ENCODE data around the gene RBMS1. TPM values are rescaled to one million over a fixed set of nuclear protein-coding genes. Genes with fewer than 3 reads are reported as not detected.

RBMS1 gene
- total and polyA plus RNA-seq, 2 of the 13 experiments (the other 11 are each of a cell fraction or from before 2014, with no cell fraction given), result 55.5 to 110 TPM

DNA sequence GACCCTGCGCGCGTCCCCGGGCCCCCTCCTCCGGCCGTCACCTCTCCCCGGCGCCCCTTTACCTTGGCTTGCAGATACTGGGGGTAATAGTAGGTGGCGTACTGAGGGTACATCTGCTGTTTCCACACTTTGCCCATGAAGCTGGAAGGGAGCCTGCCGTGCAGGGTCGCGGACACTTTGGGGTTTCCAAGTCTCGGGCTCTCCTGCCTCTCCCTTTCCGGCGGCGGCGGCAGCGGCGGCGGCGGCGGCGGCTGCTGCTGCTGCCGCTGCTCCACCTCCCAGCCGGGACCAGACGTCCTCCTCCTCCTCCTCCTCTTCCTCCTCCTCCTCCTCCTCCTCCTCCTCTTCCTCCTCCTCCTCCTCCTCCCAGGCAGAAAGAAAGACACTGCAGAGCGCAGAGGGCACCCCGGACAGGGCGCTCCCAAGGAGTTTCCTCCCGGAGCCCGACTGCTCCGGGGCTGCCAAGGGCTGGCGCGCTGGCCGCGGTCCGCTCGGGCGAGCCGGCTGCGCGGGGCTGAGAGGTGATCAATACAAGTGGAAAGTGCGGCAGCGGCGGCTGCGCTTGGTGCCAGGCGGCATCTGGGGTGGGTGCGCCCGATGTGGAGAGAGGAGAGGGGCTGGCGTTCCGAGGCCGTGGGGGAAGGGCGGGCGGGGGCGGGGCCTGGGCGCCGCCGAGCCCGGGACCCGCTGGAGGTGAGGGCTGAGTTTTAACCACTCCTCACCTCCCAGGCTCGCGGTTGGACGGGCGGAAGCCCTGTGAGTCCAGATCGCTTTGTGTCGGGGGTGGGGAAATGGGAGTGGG, at the start of gene RBMS1 (continued):
- TF ChIP-seq, protein P1, sequence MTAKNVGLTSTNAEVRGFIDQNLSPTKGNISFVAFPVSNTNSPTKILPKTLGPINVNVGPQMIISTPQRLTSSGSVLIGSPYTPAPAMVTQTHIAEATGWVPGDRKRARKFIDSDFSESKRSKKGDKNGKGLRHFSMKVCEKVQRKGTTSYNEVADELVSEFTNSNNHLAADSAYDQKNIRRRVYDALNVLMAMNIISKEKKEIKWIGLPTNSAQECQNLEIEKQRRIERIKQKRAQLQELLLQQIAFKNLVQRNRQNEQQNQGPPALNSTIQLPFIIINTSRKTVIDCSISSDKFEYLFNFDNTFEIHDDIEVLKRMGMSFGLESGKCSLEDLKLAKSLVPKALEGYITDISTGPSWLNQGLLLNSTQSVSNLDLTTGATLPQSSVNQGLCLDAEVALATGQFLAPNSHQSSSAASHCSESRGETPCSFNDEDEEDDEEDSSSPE (CRISPR knock-in tag; IDR thresholded peaks at IDR 0.05), result peak; percentile 33; the same call in 1 of the 2 replicates
- no peak for TF ChIP-seq SP140L (CRISPR knock-in tag; IDR thresholded peaks at IDR 0.05; ENCODE audit: borderline replicate concordance)
- TF ChIP-seq U2AF2 (IDR thresholded peaks at IDR 0.05; ENCODE audit: low read depth, low read length), result no peak
- TF ChIP-seq, protein P2, sequence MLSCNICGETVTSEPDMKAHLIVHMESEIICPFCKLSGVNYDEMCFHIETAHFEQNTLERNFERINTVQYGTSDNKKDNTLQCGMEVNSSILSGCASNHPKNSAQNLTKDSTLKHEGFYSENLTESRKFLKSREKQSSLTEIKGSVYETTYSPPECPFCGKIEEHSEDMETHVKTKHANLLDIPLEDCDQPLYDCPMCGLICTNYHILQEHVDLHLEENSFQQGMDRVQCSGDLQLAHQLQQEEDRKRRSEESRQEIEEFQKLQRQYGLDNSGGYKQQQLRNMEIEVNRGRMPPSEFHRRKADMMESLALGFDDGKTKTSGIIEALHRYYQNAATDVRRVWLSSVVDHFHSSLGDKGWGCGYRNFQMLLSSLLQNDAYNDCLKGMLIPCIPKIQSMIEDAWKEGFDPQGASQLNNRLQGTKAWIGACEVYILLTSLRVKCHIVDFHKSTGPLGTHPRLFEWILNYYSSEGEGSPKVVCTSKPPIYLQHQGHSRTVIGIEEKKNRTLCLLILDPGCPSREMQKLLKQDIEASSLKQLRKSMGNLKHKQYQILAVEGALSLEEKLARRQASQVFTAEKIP (CRISPR knock-in tag; IDR thresholded peaks at IDR 0.05; ENCODE audit: borderline replicate concordance), result no peak
- TF ChIP-seq MBNL3 (CRISPR knock-in tag; conservative IDR thresholded peaks at IDR 0.05), result no peak
- peak; percentile 9; the same call in 1 of the 2 replicates for TF ChIP-seq GATAD2A (CRISPR knock-in tag; IDR thresholded peaks at IDR 0.05)
- TF ChIP-seq ZNF337 (CRISPR knock-in tag; IDR thresholded peaks at IDR 0.05; ENCODE audit: borderline replicate concordance, low read depth), result no peak
- TF ChIP-seq KDM2A (CRISPR knock-in tag; IDR thresholded peaks at IDR 0.05; ENCODE audit: borderline replicate concordance, low read depth), result peak; percentile 44; the same call in 1 of the 2 replicates
- TF ChIP-seq ASH2L (IDR thresholded peaks at IDR 0.05; ENCODE audit: insufficient read length, low read depth, low read length), result peak; percentile 37
- TF ChIP-seq SNAI1 (CRISPR knock-in tag; IDR thresholded peaks at IDR 0.05; ENCODE audit: borderline replicate concordance), result no peak
- TF ChIP-seq GTF3A (CRISPR knock-in tag; conservative IDR thresholded peaks at IDR 0.05), result no peak
- no peak for TF ChIP-seq ZNF253 (CRISPR knock-in tag; IDR thresholded peaks at IDR 0.05; ENCODE audit: borderline replicate concordance)
- TF ChIP-seq ZBTB3 (CRISPR knock-in tag; IDR thresholded peaks at IDR 0.05; ENCODE audit: borderline replicate concordance, low read depth), result no peak; the same call in 1 of the 2 replicates
- no peak for TF ChIP-seq NKX3-1 (CRISPR knock-in tag; IDR thresholded peaks at IDR 0.05)
- no peak for TF ChIP-seq GMEB2 (CRISPR knock-in tag; IDR thresholded peaks at IDR 0.05; ENCODE audit: low read depth)
- no peak for TF ChIP-seq ZBTB14 (CRISPR knock-in tag; IDR thresholded peaks at IDR 0.05)
- 0 out of 2 replicates have a peak, but pooled peaks have one; percentile 5 for TF ChIP-seq HNF4G (IDR thresholded peaks at IDR 0.05; ENCODE audit: borderline replicate concordance, low read depth, low read length)
- TF ChIP-seq HNF4G (CRISPR knock-in tag; IDR thresholded peaks at IDR 0.05; ENCODE audit: borderline replicate concordance, low read depth), result no peak
- TF ChIP-seq RAD21 (CRISPR knock-in tag; IDR thresholded peaks at IDR 0.05), result no peak
- TF ChIP-seq SKI (IDR thresholded peaks at IDR 0.05; ENCODE audit: partially characterized antibody), result peak; percentile 21
- TF ChIP-seq IKZF4 (CRISPR knock-in tag; IDR thresholded peaks at IDR 0.05; ENCODE audit: borderline replicate concordance, low read depth, not compliant biosample characterization), result no peak
- 0 out of 2 replicates have a peak, but pooled peaks have one; percentile 9 for TF ChIP-seq ZNF749 (CRISPR knock-in tag; IDR thresholded peaks at IDR 0.05; ENCODE audit: borderline replicate concordance)

Data from HepG2 (cell line).